ENCODE measurements around the gene TTBK1.
A peak's percentile ranks its signal among the peaks of the same experiment; 100 is the strongest.

The TTBK1 gene

DNA sequence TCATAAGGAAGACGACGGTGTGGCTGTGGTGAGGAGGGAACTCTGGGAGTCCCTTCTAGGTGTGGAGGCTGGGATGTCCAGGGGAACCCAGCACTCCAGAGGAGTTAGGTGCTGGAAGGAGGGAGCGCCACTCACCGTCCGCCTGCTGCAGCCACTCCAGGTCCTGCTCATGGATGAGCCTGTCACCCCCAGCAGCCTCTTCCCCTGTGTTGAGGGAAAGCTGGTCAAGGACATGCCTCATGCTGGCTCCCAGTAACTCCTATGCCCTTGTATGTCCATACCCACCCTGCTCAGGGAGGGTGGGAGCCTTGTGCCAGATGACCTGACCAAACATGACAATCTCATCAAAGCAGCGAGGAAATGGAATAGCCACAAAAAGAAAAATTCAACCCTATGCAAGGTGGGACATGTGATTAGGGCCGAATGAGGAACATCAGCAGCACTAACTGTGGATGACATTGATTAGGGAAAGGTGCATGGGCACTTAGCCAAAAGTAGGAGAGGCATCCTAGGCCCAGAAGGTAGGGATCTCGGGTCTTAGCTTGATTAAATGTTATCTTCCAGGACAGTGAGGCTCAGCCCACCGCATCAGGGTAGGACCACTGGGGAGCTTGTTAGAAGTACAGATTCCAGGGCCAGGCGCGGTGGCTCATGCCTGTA, 17.0 kb upstream of the TTBK1 start:
- DNase-seq: no peak

GRCh38 chr6:43228951-43229802, 14.1 kb upstream of the TTBK1 start, which contains the start of gene DNPH1:
DNPH1 (minus strand) TSS chr6:43229481; CDS start chr6:43229456, 25 bp downstream.
- peak; percentile 70 for DNase-seq

GRCh38 chr6:43229803-43230620, 13.3 kb upstream of the TTBK1 start:
- DNase-seq: no peak

DNA sequence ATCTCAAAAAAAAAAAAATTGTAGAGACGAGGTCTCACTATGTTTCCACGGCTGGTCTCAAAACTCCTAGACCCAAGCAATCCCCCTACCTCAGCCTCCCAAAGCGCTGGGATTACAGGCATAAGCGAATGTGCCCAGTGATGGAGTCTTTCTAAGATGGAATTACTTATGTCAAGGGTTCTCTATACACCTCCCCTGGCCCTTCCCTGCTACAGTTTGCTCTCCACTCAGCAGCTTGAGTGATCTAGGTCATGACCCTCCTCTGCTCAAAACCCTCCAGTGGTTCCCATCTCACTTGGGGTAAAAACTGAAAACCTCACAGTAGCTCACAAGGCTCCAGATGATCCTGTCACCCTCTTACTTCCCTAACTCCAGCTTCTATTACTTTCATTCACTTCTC, 12.2 kb upstream of the TTBK1 start:
- no peak for DNase-seq

- no peak for DNase-seq
These were observed 11.4 kb upstream of the TTBK1 start for GRCh38 chr6:43231735-43232450.

DNA sequence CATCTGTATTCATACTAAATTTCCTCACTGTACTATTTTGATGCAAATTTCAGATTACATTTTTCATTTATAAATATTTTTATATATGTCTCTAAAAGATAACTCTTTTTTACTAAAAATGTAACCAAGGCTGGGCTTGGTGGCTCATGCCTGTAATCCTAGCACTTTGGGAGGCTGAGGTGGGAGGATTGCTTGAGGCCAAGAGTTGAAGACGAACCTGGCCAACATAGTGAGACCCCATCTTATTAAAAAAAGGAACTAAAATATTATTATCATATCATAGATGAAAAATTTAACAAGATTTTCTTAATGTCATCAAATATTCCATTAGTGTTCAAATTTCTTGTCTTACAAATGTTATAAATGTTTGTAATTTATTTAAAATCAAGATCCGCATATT, 7.4 kb upstream of the TTBK1 start:
- no peak for DNase-seq

- no peak for DNase-seq
These were observed 4.2 kb upstream of the TTBK1 start for GRCh38 chr6:43239054-43239453.

GRCh38 chr6:43240950-43241349, 2.3 kb upstream of the TTBK1 start:
- no peak for DNase-seq

DNA sequence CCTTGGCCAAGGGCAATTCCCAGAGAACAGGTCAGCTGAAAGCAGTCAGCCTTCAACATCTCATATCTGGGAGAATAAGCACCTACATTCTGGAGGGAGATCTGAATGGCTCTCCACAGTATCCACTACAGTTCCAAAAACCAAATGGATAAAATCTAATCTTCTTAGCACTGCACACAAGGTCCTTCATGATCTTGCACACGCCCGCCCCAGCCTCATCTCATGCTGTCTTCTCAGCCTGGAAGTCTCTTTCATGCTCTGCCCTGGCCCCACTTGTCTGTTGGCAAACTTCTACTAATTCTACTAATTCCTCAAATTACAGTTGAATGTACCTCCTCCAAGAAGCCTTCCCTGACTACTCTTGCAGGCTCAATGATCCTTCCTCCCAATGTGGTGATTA, 1.8 kb upstream of the TTBK1 start:
- DNase-seq: no peak

- no peak for DNase-seq
These were observed 512 bp downstream of the TTBK1 start for GRCh38 chr6:43243664-43244321.

DNA sequence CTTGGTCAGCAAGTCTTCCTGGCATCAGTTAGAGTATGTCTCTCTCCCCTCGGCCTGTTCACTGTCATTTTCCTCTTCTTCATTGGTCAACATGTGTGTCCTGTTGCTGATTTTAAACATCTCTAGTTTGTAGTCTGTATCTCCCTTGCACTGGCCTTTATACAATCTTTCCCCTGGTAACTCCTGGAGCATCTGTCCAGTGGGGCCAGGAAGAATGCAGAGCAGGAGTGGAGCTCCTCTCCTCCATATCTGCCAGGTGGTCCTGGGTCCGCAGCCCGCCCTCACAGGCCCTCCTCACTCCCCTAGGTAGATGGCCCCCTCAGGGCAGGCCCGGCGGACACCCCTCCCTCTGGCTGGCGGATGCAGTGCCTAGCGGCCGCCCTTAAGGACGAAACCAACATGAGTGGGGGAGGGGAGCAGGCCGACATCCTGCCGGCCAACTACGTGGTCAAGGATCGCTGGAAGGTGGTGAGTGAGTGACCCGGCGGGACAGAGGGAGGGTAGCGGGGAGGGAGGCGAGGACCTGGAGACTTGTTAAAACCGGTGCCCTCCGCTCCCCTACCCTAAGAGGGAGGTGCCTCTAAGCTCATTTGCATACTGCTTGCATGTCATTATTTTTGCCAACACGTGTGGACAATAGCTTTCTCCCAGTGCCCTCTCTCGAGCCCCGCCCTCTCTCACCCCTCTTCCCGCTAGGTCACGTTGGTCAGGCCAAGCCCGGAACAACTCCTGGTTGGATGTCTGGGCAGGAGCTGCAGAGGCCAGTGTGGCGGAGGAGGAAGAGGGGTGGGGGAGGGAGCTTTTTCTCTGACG, 3.2 kb downstream of the TTBK1 start:
- DNase-seq: no peak

GRCh38 chr6:43247114-43247999, 4.1 kb downstream of the TTBK1 start:
- peak; percentile 71 for DNase-seq

DNA sequence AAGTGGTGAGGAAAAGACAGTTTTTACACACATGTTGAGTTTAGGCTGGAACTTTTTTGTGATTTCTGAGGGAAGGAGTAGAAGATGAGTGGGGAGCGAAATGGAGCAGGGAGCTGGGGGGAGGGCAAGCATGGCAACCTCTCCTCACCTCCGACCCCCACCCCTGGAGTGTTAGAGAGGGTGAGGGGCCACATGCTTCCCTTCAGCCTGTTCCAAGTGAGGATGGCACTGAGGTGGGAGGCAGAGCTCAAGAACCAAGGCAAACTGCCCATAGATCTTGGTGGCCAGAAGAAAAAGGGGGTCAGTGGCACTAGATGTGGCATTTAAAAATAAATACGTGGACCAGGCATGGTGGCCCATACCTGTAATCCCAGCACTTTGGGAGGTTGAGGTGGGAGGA, 4.8 kb downstream of the TTBK1 start:
- DNase-seq: no peak

GRCh38 chr6:43248791-43249190, 5.5 kb downstream of the TTBK1 start:
- no peak for DNase-seq

GRCh38 chr6:43250992-43251373, 7.7 kb downstream of the TTBK1 start:
- no peak for DNase-seq

DNA sequence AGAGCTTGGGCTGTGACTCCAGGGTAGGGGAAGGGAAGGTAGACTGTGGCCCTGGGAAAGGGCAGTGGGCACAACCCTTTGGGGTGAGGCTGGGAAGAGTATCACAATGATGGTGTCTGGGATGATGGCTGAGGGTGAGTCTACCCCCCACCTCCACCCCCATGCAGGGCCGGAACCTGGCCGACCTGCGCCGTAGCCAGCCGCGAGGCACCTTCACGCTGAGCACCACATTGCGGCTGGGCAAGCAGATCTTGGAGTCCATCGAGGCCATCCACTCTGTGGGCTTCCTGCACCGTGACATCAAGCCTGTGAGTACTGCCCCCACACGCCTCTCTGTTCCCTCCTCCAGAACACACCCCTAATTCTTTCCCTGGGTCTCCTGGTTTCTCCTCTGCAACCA, 10.1 kb downstream of the TTBK1 start:
- no peak for DNase-seq

DNA sequence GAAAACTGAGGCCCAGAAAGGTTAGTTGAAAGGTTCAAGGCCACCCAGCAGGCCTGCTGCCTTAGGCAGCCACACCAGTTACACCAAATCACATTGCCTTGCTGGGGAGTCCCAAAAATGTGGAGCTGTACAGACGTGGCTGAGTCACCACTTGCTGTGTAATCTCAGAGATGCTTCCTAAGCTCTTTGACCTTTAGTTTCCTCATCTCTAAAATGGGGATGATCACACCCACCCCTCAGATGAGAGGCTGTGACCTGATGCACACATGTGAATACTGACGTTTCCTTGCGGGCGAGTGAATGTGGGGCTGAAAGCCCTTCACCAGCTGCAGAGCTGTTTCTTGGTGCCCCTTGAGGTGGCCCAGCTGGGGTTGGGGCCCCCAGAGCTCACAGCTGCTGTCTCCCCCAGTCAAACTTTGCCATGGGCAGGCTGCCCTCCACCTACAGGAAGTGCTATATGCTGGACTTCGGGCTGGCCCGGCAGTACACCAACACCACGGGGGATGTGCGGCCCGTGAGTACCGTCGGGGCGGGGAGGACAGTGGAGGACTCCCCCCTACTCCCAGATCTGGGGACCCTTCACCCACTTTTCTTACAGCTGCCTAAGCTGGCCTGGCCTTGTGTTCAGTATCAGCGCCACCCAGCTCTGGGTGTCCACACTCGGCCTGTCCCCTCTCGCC, 11.0 kb downstream of the TTBK1 start:
- no peak for DNase-seq

DNA sequence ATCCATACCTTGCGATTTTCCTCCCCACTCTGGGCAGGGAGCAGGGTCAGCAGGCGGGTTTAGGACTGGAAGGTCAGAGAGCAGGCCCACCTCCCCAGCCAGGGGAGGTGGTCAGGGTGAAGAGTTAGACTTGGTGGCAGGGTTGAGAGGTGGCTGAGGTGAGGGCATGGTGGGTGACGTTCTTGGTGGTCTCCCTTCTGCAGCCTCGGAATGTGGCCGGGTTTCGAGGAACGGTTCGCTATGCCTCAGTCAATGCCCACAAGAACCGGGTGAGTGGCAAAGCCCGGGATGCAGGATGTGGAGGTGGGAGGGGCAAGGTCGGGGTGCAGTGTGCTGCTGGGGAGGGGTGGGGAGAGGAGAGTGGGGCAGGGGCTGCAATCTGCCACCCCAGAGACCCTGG, 11.6 kb downstream of the TTBK1 start:
- DNase-seq: no peak

GRCh38 chr6:43255408-43256054, 12.2 kb downstream of the TTBK1 start:
- DNase-seq: no peak
